CD14-positive monocyte (primary cell): ENCODE results near the gene MYL10. TPM values are rescaled to one million over a fixed set of nuclear protein-coding genes. Genes with fewer than 3 reads are reported as not detected.

ENCODE experiments used
- DNase-seq, 3 donors: peaks; one replicate each; pipeline ENCODE4 v3.0.0-alpha.2; 2011 to 2022
- H2AFZ ChIP-seq: 2 replicates; pipeline ENCODE4 v1.6.0; 2012; ENCODE audit warnings: mild to moderate bottlenecking, low read depth, low read length, inconsistent platforms; ENCODE audit not compliant: insufficient read depth, poor library complexity, severe bottlenecking
- H3K27ac ChIP-seq, 2 donors: 1 replicate in 1 of 2; 2 replicates in 1 of 2; pipeline ENCODE4 v1.5.1; 2012 to 2013; ENCODE audit warnings: low read length in 2 of 2, control low read depth in 1 of 2, inconsistent platforms in 1 of 2, low read depth in 1 of 2, mild to moderate bottlenecking in 1 of 2
- H3K27me3 ChIP-seq, 2 donors: one replicate each; pipeline versions ENCODE4 v1.6.0 to v1.6.1; 2011 to 2013; ENCODE audit warnings: low read length in 2 of 2; ENCODE audit not compliant: control insufficient read depth in 2 of 2, insufficient read depth in 2 of 2
- H3K36me3 ChIP-seq, 2 donors: replicated peaks in 1 of 2; 1 replicate in 1 of 2; 2 replicates in 1 of 2; pipeline versions ENCODE4 v1.5.1 to v1.6.1; 2012 to 2013; ENCODE audit warnings: low read length in 2 of 2, control low read depth in 1 of 2, inconsistent platforms in 1 of 2, mild to moderate bottlenecking in 1 of 2; ENCODE audit not compliant: insufficient read depth in 2 of 2, control insufficient read depth in 1 of 2
- H3K4me1 ChIP-seq, 2 donors: 1 replicate in 1 of 2; 2 replicates in 1 of 2; pipeline versions ENCODE4 v1.5.1 to v1.6.1; 2012 to 2013; ENCODE audit warnings: low read length in 2 of 2, control low read depth in 1 of 2, inconsistent platforms in 1 of 2, mild to moderate bottlenecking in 1 of 2, moderate library complexity in 1 of 2; ENCODE audit not compliant: insufficient read depth in 2 of 2, control insufficient read depth in 1 of 2
- H3K4me2 ChIP-seq: replicated peaks from 2 replicates; pipeline ENCODE3; 2012; ENCODE audit warnings: low read length, moderate library complexity, mild to moderate bottlenecking; ENCODE audit not compliant: poor library complexity, severe bottlenecking; ENCODE audit errors: extremely low read depth
- H3K4me3 ChIP-seq, 3 experiments: fragments of 200-600 bp in 1 of 3; sonication (generic) in 1 of 3; replicated peaks in 1 of 3; 1 replicate in 2 of 3; 2 replicates in 1 of 3; pipeline ENCODE4 v1.5.1; 2011 to 2013; ENCODE audit warnings: low read length in 3 of 3, mild to moderate bottlenecking in 3 of 3, control low read depth in 2 of 3, low read depth in 2 of 3, inconsistent platforms in 1 of 3, moderate library complexity in 1 of 3
- H3K79me2 ChIP-seq: 2 replicates; pipeline ENCODE4 v1.6.0; 2012; ENCODE audit warnings: mild to moderate bottlenecking, control low read depth, inconsistent platforms, low read length, moderate library complexity; ENCODE audit not compliant: insufficient read depth
- H3K9ac ChIP-seq: 2 replicates; pipeline ENCODE4 v1.6.0; 2017; ENCODE audit warnings: low read length, mild to moderate bottlenecking; ENCODE audit not compliant: insufficient read depth, poor library complexity, severe bottlenecking
- H3K9me3 ChIP-seq, 2 donors: replicated peaks in 1 of 2; 1 replicate in 1 of 2; 2 replicates in 1 of 2; pipeline versions ENCODE4 v1.5.1 to v1.6.1; 2012 to 2013; ENCODE audit warnings: low read length in 2 of 2, control low read depth in 1 of 2; ENCODE audit not compliant: control insufficient read depth in 1 of 2, insufficient read depth in 1 of 2
- H4K20me1 ChIP-seq: 2 replicates; pipeline ENCODE4 v1.6.0; 2012; ENCODE audit warnings: mild to moderate bottlenecking, low read length, control low read depth, moderate library complexity; ENCODE audit not compliant: insufficient read depth
- H3K27ac Mint-ChIP-seq, 7 donors: one replicate each; pipeline ENCODE4 v1.8.0; 2020; ENCODE audit warnings: mild to moderate bottlenecking in 7 of 7, mixed read lengths in 7 of 7, moderate library complexity in 6 of 7, inconsistent platforms in 2 of 7
- H3K27me3 Mint-ChIP-seq, 3 donors: one replicate each; pipeline ENCODE4 v1.8.0; 2021 to 2022; ENCODE audit warnings: low read depth in 3 of 3, mild to moderate bottlenecking in 3 of 3, mixed read lengths in 3 of 3, moderate library complexity in 3 of 3, inconsistent platforms in 1 of 3
- H3K36me3 Mint-ChIP-seq, 2 donors: one replicate each; pipeline ENCODE4 v1.8.0; 2020; ENCODE audit warnings: mixed read lengths in 2 of 2, inconsistent platforms in 1 of 2, mild to moderate bottlenecking in 1 of 2
- H3K4me1 Mint-ChIP-seq: one replicate; pipeline ENCODE4 v1.8.0; 2020; ENCODE audit warnings: mild to moderate bottlenecking, mixed read lengths
- H3K4me3 Mint-ChIP-seq, 2 donors: one replicate each; pipeline ENCODE4 v1.8.0; 2020; ENCODE audit warnings: mild to moderate bottlenecking in 2 of 2, mixed read lengths in 2 of 2, moderate library complexity in 1 of 2
- H3K9me3 Mint-ChIP-seq, 7 donors: one replicate each; pipeline ENCODE4 v1.8.0; 2020 to 2022; ENCODE audit warnings: mixed read lengths in 7 of 7, mild to moderate bottlenecking in 6 of 7, moderate library complexity in 6 of 7, inconsistent platforms in 2 of 7
- WGBS: methylation state at CpG from one replicate; pipeline ENCODE4 v1.1.5; 2013; ENCODE audit warnings: missing lambda C conversion rate; ENCODE audit not compliant: insufficient coverage; 5-methylcytosine and 5-hydroxymethylcytosine counted together
- intact Hi-C, 2 donors: fragments of 100-400 bp; cut with micrococcal nuclease; formaldehyde crosslinking; loops; one replicate each; pipeline versions ENCODE4 v1.15.0 to v1.15.1; 2023
- polyA plus RNA-seq, 3 donors: library from polyadenylated mRNA; depleted of rRNA in 1 of 3; unstranded in 2 of 3; stranded (reverse) in 1 of 3; fragments of 300-500 nt in 2 of 3; fragments of >200 nt in 1 of 3; fragmentation: Illumina TruSeq in 2 of 3; gene quantifications; 1 replicate in 2 of 3; 2 replicates in 1 of 3; pipeline ENCODE4 v1.2.3, GENCODE V29; 2012 to 2021
- TF ChIP-seq, protein P1 (sequence below): fragments of 200-600 bp; IDR thresholded peaks from one replicate; pipeline ENCODE4 v1.8.0; 2022; ENCODE audit warnings: antibody characterized with exemption, mild to moderate bottlenecking

The MYL10 gene
- polyA plus RNA-seq, 3 donors, result not detected

DNA sequence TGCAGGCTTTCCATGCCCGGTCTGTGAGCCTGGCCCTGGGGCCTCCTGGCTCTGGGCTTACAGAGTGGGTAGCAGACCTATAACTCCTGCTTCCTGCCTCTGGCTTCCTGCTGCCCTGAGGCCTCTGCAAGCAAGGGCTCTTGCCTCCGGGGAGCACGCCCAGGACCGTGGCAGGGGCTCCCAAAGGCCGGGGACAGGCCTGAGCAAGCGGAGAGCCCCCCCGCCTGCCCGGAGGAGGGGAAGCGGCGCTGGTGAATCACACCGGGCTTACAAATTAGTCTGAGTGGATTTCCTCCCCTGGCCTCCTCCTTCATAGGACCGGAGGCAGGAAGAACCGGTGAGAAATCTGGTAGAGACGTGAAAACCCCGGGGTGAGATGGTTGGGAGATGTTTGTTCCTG lies 1.5 kb upstream of the MYL10 start:
- H4K20me1 ChIP-seq, result no peaks in the 10 kb centered on the region
- no peak overlapping the region for H3K9ac ChIP-seq
- no peak overlapping the region for H3K27ac ChIP-seq
- H3K36me3 Mint-ChIP-seq, result no peaks in the 10 kb centered on the region
- peaks cover 5 to 6% of the 10 kb centered on the region in 2 donors for H3K9me3 ChIP-seq
- intact Hi-C loops, result no loop called here
- no peak overlapping the region for H3K4me3 ChIP-seq
- TF ChIP-seq, protein P1, sequence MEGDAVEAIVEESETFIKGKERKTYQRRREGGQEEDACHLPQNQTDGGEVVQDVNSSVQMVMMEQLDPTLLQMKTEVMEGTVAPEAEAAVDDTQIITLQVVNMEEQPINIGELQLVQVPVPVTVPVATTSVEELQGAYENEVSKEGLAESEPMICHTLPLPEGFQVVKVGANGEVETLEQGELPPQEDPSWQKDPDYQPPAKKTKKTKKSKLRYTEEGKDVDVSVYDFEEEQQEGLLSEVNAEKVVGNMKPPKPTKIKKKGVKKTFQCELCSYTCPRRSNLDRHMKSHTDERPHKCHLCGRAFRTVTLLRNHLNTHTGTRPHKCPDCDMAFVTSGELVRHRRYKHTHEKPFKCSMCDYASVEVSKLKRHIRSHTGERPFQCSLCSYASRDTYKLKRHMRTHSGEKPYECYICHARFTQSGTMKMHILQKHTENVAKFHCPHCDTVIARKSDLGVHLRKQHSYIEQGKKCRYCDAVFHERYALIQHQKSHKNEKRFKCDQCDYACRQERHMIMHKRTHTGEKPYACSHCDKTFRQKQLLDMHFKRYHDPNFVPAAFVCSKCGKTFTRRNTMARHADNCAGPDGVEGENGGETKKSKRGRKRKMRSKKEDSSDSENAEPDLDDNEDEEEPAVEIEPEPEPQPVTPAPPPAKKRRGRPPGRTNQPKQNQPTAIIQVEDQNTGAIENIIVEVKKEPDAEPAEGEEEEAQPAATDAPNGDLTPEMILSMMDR, result no peak
- no peak for DNase-seq
- H3K9me3 Mint-ChIP-seq, result peaks cover 6 to 17% (median 11%) of the 10 kb centered on the region in 7 donors
- H3K36me3 ChIP-seq, result no peaks in the 10 kb centered on the region
- no peak overlapping the region for H2AFZ ChIP-seq
- H3K4me1 ChIP-seq, result no peaks in the 10 kb centered on the region
- H3K4me1 Mint-ChIP-seq, result no peaks in the 10 kb centered on the region
- peaks cover 7 to 24% (median 13%) of the 10 kb centered on the region in 3 donors for H3K27me3 Mint-ChIP-seq
- no peaks in the 10 kb centered on the region for H3K79me2 ChIP-seq
- 30% methylated on average over 7 of the region's 15 CpGs for WGBS
- peak overlapping the region in 1 of 2 donors; percentile 19 for H3K4me3 Mint-ChIP-seq
- H3K4me2 ChIP-seq, result no peak overlapping the region
- no peaks in the 10 kb centered on the region for H3K27me3 ChIP-seq
- H3K27ac Mint-ChIP-seq, result no peak overlapping the region

DNA sequence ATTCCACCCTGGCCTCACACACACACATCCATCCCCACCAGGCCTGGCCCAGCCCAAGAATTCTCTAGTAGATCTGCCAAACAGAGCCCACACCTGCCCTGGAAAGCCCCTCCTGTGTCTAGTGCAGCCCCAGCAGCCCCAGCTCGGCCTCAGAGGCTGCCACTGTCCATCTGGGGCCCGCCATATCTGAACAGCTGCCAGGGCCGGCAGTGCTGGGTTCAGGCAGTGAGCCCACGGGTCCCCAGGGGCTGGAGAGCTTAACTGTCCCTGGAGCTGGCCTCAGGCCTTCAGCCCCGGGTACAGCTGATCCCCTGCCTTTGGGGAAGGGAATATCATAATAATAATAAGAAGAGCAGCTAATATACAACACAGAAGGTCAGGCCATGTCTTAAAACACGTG lies 574 bp downstream of the MYL10 start:
- no peaks in the 10 kb centered on the region for H3K36me3 Mint-ChIP-seq
- no peaks in the 10 kb centered on the region for H3K4me1 Mint-ChIP-seq
- H3K27ac Mint-ChIP-seq, result no peak overlapping the region
- DNase-seq, result no peak
- Histone ChIP-seq H3K27me3 (peaks cover 0 to 7% of the 10 kb centered on the region in 2 donors), H3K27ac (no peak overlapping the region), H3K4me1 (no peaks in the 10 kb centered on the region), H3K4me2 (no peak overlapping the region), H3K79me2 (no peaks in the 10 kb centered on the region), H3K36me3 (no peaks in the 10 kb centered on the region), H3K4me3 (no peak overlapping the region), H2AFZ (no peak overlapping the region), H3K9ac (no peak overlapping the region), H3K9me3 (peaks cover 5 to 6% of the 10 kb centered on the region in 2 donors), H4K20me1 (no peaks in the 10 kb centered on the region)
- peaks cover 6 to 16% (median 11%) of the 10 kb centered on the region in 7 donors for H3K9me3 Mint-ChIP-seq
- peaks cover 22 to 40% (median 25%) of the 10 kb centered on the region in 3 donors for H3K27me3 Mint-ChIP-seq
- WGBS, result 95% methylated on average over 5 of the region's 6 CpGs
- intact Hi-C loops, result no loop called here
- TF ChIP-seq, protein P1, result no peak
- no peak overlapping the region for H3K4me3 Mint-ChIP-seq
